Measurements from ENCODE around the gene CDH15.

DNA sequence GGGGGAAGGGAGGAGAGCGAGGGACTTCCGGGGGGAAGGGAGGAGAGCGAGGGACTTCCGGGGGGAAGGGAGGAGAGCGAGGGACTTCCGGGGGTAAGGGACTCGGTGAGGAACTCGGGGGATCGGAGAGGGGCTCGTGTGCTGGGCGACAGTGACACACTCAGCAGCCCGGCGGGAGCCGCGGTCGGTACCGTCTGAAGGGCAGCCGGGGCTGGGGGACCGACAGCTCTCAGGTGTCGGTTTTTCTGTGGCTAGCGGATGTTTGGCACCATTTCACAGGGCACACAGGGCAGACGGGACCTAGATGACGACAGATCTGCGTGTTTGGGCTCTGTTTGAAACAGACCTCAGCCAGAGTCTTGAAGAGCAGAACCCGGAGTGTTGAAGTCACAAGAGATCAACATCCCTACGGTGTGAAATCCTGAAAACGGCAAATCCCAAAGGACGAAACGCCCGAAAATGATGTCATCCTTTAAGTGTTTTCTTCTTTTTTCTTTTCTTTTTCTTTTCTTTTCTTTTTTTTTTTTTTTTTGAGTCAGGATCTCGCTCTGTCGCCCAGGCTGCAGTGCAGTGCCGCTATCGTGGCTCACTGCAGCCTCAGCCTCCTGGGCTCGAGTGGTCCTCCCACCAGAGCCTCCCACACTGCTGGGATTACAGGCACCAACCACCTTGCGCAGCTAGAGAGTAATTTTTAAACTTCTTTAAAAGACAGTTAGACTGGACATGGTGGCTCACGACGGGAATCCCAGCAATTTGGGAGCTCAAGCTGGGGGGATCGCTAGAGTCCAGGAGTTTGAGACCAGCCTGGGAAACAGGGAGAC, 69.8 kb downstream of the CDH15 start:
- TF ChIP-seq EZH2phosphoT487 (conservative IDR thresholded peaks at IDR 0.05; ENCODE audit: low read length): no peak
- TF ChIP-seq, protein P1, sequence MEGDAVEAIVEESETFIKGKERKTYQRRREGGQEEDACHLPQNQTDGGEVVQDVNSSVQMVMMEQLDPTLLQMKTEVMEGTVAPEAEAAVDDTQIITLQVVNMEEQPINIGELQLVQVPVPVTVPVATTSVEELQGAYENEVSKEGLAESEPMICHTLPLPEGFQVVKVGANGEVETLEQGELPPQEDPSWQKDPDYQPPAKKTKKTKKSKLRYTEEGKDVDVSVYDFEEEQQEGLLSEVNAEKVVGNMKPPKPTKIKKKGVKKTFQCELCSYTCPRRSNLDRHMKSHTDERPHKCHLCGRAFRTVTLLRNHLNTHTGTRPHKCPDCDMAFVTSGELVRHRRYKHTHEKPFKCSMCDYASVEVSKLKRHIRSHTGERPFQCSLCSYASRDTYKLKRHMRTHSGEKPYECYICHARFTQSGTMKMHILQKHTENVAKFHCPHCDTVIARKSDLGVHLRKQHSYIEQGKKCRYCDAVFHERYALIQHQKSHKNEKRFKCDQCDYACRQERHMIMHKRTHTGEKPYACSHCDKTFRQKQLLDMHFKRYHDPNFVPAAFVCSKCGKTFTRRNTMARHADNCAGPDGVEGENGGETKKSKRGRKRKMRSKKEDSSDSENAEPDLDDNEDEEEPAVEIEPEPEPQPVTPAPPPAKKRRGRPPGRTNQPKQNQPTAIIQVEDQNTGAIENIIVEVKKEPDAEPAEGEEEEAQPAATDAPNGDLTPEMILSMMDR (IDR thresholded peaks at IDR 0.05; ENCODE audit: insufficient read depth, low read length, poor library complexity, severe bottlenecking): no peak

Data from SU-DHL-6 (cell line).